HFFc6 (cell line): ENCODE results near the gene CDH24. TPM values are rescaled to one million over a fixed set of nuclear protein-coding genes. Genes with fewer than 3 reads are reported as not detected.

Experiments used
- DNase-seq: peaks from one replicate; pipeline ENCODE4 v3.0.0-alpha.2; 2018
- H3K27ac Mint-ChIP-seq: 2 replicates; pipeline ENCODE4 v1.8.0; 2020; ENCODE audit warnings: mild to moderate bottlenecking, mixed read lengths
- H3K27me3 Mint-ChIP-seq: 2 replicates; pipeline ENCODE4 v1.8.0; 2021; ENCODE audit warnings: mild to moderate bottlenecking, moderate library complexity, mixed read lengths; ENCODE audit not compliant: insufficient read depth
- H3K36me3 Mint-ChIP-seq: 2 replicates; pipeline ENCODE4 v1.8.0; 2021; ENCODE audit warnings: low read depth, mixed read lengths
- H3K4me1 Mint-ChIP-seq: 2 replicates; pipeline ENCODE4 v1.8.0; 2020; ENCODE audit warnings: low read depth, mixed read lengths
- H3K4me3 Mint-ChIP-seq: 2 replicates; pipeline ENCODE4 v1.8.0; 2020; ENCODE audit warnings: mild to moderate bottlenecking, moderate library complexity, mixed read lengths
- H3K9me3 Mint-ChIP-seq: 2 replicates; pipeline ENCODE4 v1.8.0; 2020; ENCODE audit warnings: mild to moderate bottlenecking, mixed read lengths
- total RNA-seq, 6 experiments: library from RNA; stranded (reverse); fragmentation: NEBNext Ultra II Directional; extraction: Animal tissue kit (Norgen Biotek cat#: 25700); gene quantifications; 2 replicates in 1 of 6; 3 replicates in 5 of 6; pipeline ENCODE4 v1.2.3, GENCODE V29; 2021
- TF ChIP-seq, protein P1 (sequence below): fragments of 200-600 bp; sonication (generic); IDR thresholded peaks from 2 replicates; pipeline ENCODE4 v1.5.0; 2021; ENCODE audit warnings: antibody characterized with exemption, mild to moderate bottlenecking

Gene CDH24
- total RNA-seq, 6 experiments from 2014 or later = 6.4 to 11.2 (median 8.3) TPM

DNA sequence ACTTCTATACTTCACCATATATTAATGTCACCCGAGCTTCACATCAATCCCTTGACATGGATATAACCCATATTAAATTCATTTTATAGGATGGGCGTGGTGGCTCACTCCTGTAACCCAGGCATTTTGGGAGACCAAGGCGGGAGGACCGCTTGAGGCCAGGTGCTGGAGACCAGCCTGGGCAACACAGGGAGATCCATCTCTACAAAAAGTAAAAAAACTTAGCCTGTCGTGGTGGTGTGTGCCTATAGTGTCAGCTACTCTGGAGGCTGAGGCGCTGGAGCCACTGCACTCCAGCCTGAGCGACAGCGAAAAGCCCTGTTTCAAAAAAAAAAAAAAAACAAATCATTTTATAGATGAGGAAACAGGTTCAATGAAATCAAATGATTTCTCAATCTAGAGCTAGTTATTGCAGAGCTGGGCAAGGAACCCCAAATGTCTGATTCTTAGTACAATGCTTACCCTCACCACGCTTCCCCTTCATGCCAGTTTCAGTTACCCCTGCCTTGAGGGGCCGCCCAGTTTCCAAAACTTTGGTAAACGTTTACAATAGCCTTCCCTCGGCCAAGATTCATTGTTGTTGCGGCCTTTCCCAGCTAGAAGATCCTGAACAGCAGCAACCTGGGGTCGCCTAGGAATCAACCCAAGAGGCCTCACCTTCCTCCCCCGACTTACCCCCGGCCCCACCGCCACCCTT is 23.4 kb downstream of the CDH24 start:
- peak overlapping the region; percentile 89 for H3K4me3 Mint-ChIP-seq
- TF ChIP-seq, protein P1, sequence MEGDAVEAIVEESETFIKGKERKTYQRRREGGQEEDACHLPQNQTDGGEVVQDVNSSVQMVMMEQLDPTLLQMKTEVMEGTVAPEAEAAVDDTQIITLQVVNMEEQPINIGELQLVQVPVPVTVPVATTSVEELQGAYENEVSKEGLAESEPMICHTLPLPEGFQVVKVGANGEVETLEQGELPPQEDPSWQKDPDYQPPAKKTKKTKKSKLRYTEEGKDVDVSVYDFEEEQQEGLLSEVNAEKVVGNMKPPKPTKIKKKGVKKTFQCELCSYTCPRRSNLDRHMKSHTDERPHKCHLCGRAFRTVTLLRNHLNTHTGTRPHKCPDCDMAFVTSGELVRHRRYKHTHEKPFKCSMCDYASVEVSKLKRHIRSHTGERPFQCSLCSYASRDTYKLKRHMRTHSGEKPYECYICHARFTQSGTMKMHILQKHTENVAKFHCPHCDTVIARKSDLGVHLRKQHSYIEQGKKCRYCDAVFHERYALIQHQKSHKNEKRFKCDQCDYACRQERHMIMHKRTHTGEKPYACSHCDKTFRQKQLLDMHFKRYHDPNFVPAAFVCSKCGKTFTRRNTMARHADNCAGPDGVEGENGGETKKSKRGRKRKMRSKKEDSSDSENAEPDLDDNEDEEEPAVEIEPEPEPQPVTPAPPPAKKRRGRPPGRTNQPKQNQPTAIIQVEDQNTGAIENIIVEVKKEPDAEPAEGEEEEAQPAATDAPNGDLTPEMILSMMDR = no peak
- H3K36me3 Mint-ChIP-seq = peaks cover 34% of the 10 kb centered on the region
- DNase-seq = no peak
- H3K4me1 Mint-ChIP-seq = peaks cover 35% of the 10 kb centered on the region
- H3K27me3 Mint-ChIP-seq = 0 out of 2 replicates have a peak, but pooled peaks cover 1% of the 10 kb centered on the region
- H3K9me3 Mint-ChIP-seq = peaks cover 3% of the 10 kb centered on the region; the same call in 1 of the 2 replicates
- H3K27ac Mint-ChIP-seq = peak overlapping the region; percentile 99

DNA sequence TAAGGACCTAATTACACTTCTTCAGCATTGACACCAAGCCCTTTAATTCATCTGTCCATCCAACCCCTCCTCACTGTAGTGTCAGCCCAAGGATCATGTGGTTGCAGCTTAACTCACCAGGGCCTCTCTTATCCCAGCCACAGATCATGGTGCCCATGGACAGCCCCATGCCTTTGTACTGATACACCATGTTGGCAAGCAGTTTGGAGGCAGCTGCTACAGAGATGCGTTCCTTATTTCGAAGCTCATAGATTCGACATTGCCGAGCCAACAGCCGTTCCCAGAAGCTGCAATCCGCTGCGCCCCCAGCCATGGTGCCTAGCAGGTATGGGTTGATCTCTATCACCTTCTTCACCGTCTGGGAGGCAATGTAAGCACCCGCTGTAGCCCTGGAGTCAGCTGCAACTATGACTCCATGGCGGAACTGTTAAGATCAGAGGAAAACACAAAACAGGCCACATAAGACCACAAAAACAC is 24.0 kb downstream of the CDH24 start:
- DNase-seq = no peak
- H3K9me3 Mint-ChIP-seq = peaks cover 3% of the 10 kb centered on the region; the same call in 1 of the 2 replicates
- H3K4me3 Mint-ChIP-seq = peak overlapping the region; percentile 89
- no peaks in the 10 kb centered on the region for H3K27me3 Mint-ChIP-seq
- H3K4me1 Mint-ChIP-seq = peaks cover 39% of the 10 kb centered on the region
- H3K27ac Mint-ChIP-seq = peak overlapping the region; percentile 99; the same call in 1 of the 2 replicates
- H3K36me3 Mint-ChIP-seq = peaks cover 38% of the 10 kb centered on the region
- TF ChIP-seq, protein P1 = no peak

- Mint-ChIP-seq H3K27ac (no peak overlapping the region), H3K4me3 (no peak overlapping the region), H3K27me3 (no peaks in the 10 kb centered on the region), H3K36me3 (peaks cover 51% of the 10 kb centered on the region), H3K9me3 (peaks cover 3% of the 10 kb centered on the region; the same call in 1 of the 2 replicates), H3K4me1 (peaks cover 42% of the 10 kb centered on the region)
- TF ChIP-seq, protein P1 = no peak
- no peak for DNase-seq
These were observed 26.4 kb downstream of the CDH24 start for GRCh38 chr14:23030936-23031335.

DNA sequence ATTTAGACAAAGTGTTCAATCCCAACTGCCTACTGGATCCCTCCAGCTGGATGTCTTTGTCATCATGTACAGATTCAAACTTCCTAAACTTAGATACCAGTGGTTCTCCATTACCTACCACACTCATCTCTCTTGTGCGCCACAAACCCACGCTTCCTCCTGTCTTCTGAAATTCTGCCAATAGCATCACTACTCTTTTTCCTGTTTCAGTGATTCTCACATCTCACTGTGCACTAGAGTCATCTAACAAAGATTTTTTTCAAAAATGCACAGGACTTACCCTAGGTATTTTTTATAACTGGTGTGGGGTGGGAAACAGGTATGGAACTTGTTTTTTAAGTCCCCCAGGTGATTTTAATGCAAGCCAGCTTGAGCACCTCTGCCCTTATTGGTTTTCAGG is 28.5 kb downstream of the CDH24 start:
- H3K4me3 Mint-ChIP-seq = no peak overlapping the region
- TF ChIP-seq, protein P1 = no peak
- peaks cover 56% of the 10 kb centered on the region for H3K36me3 Mint-ChIP-seq
- no peak for DNase-seq
- no peaks in the 10 kb centered on the region for H3K9me3 Mint-ChIP-seq
- H3K4me1 Mint-ChIP-seq = peaks cover 43% of the 10 kb centered on the region
- H3K27me3 Mint-ChIP-seq = no peaks in the 10 kb centered on the region; the same call in 1 of the 2 replicates
- H3K27ac Mint-ChIP-seq = no peak overlapping the region

DNA sequence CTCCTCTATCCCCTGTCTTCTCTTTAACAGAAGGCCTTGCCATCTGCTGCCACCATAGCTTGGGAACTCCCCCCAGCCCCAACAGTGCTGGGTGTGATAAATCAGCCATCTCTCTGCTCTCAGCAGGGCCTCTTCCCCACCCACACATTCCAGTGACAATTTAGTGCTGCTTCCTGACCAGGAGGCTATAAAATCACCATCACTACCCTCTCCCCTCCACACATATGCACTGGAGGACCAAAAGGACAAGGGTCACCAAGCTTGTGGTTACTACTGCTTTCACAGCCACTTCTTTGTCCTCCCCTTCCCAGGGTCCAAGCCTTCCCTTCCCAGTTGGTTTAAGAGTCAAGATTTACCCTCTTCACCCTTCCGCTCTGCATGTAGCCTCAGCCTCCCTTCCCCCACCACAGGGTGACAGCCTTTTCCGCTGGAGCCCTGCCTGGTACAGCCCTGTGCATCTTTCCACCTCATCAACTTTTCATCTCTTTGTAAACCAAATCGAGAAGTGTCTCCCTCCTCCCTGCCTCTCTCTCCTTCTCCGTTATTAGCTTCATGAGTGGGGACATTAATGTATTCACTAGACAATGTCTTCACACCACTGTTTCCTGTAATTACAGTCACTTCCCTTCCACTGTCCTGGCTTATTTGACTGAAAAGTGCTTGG is 32.0 kb downstream of the CDH24 start:
- Mint-ChIP-seq H3K36me3 (peaks cover 37% of the 10 kb centered on the region), H3K9me3 (no peaks in the 10 kb centered on the region), H3K4me1 (peaks cover 29% of the 10 kb centered on the region), H3K4me3 (no peak overlapping the region), H3K27me3 (no peaks in the 10 kb centered on the region; the same call in 1 of the 2 replicates), H3K27ac (peak overlapping the region; percentile 23; the same call in 1 of the 2 replicates)
- TF ChIP-seq, protein P1 = no peak
- no peak for DNase-seq
